Esophagus muscularis mucosa (tissue), 4 donors: ENCODE measurements around the gene NEO1.

Experiments
- EP300 ChIP-seq: sonication (generic); formaldehyde crosslinking; IDR thresholded peaks from one replicate; pipeline ENCODE4 v1.6.1; 2017; ENCODE audit warnings: antibody characterized with exemption
- POLR2A ChIP-seq: fragments of 450-650 bp; IDR thresholded peaks from one replicate; pipeline ENCODE4 v1.6.1; 2017; ENCODE audit warnings: antibody characterized with exemption, moderate library complexity, mild to moderate bottlenecking, low read depth
- POLR2AphosphoS5 ChIP-seq, 2 donors: sonication (generic); formaldehyde crosslinking; IDR thresholded peaks; one replicate each; pipeline ENCODE4 v1.6.1; 2017; ENCODE audit warnings: antibody characterized with exemption in 2 of 2
- TF ChIP-seq, protein P1 (sequence below), 3 experiments: fragments of 200-600 bp in 2 of 3; fragments of 450-650 bp in 1 of 3; sonication (generic) in 2 of 3; IDR thresholded peaks; one replicate each; pipeline ENCODE4 v1.5.1; 2017 to 2019; ENCODE audit warnings: antibody characterized with exemption in 3 of 3, mild to moderate bottlenecking in 2 of 3, moderate library complexity in 1 of 3

DNA sequence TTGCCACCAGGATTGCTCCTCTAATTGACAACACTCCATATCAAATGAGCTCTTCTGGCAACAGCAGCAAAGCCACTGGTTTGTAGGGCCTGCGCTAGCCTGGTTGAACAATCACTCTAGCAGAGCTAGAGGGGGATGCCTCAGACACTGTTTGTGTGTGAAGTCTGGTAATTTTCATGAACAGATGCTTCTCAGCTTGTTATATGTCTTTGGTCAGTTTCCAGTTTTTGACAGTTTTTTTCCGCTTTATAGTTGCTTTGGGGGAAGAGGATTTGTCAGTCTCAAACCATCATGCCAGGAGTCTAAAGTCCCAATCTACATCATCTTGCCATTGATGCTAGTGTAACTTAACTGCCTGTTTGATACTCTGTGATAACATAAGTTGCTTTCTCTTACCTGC, 180.5 kb downstream of the NEO1 start:
- TF ChIP-seq POLR2A: no peak
- TF ChIP-seq, protein P1, sequence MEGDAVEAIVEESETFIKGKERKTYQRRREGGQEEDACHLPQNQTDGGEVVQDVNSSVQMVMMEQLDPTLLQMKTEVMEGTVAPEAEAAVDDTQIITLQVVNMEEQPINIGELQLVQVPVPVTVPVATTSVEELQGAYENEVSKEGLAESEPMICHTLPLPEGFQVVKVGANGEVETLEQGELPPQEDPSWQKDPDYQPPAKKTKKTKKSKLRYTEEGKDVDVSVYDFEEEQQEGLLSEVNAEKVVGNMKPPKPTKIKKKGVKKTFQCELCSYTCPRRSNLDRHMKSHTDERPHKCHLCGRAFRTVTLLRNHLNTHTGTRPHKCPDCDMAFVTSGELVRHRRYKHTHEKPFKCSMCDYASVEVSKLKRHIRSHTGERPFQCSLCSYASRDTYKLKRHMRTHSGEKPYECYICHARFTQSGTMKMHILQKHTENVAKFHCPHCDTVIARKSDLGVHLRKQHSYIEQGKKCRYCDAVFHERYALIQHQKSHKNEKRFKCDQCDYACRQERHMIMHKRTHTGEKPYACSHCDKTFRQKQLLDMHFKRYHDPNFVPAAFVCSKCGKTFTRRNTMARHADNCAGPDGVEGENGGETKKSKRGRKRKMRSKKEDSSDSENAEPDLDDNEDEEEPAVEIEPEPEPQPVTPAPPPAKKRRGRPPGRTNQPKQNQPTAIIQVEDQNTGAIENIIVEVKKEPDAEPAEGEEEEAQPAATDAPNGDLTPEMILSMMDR (IDR thresholded peaks at IDR 0.05): no peak
- no peak for TF ChIP-seq POLR2AphosphoS5 (IDR thresholded peaks at IDR 0.05)
- no peak for TF ChIP-seq EP300
